ENCODE results near the gene MEG3.

The MEG3 gene

GRCh38 chr14:100838493-100839314 is 12.8 kb downstream of the MEG3 start:
- H3K4me3 ChIP-seq (ENCODE audit: low read length): no peak overlapping the region
- TF ChIP-seq, protein P1, sequence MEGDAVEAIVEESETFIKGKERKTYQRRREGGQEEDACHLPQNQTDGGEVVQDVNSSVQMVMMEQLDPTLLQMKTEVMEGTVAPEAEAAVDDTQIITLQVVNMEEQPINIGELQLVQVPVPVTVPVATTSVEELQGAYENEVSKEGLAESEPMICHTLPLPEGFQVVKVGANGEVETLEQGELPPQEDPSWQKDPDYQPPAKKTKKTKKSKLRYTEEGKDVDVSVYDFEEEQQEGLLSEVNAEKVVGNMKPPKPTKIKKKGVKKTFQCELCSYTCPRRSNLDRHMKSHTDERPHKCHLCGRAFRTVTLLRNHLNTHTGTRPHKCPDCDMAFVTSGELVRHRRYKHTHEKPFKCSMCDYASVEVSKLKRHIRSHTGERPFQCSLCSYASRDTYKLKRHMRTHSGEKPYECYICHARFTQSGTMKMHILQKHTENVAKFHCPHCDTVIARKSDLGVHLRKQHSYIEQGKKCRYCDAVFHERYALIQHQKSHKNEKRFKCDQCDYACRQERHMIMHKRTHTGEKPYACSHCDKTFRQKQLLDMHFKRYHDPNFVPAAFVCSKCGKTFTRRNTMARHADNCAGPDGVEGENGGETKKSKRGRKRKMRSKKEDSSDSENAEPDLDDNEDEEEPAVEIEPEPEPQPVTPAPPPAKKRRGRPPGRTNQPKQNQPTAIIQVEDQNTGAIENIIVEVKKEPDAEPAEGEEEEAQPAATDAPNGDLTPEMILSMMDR (conservative IDR thresholded peaks at IDR 0.05; ENCODE audit: low read length): no peak
- DNase-seq (ENCODE audit: low read depth): no peak

- H3K4me3 ChIP-seq (ENCODE audit: low read length): no peak overlapping the region
- TF ChIP-seq, protein P1 (conservative IDR thresholded peaks at IDR 0.05; ENCODE audit: low read length): no peak
- no peak for DNase-seq (ENCODE audit: low read depth)
Observed at GRCh38 chr14:100839315-100839585, 13.3 kb downstream of the MEG3 start.

DNA sequence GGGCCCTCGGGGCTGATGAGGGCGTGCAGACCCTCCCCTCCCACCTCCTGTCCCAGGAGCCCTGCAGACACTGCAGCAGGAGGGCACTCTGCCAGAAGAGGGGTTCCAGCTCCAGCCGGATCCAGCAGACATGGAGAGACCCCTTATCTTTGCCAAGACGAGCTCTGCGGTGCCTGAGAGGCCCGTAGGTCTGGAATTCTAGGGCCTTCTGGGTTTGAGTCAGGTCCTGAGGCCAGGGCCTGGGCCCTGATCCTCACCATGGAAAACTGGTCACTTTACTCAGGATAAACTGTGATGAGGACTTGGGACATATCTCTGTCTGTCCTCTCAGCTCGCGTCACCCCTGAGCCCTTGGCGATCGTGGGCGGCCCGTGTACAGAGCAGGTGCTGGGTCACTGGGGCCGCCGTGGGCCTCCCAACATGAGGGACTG is 13.8 kb downstream of the MEG3 start:
- DNase-seq (ENCODE audit: low read depth): no peak
- TF ChIP-seq, protein P1 (conservative IDR thresholded peaks at IDR 0.05; ENCODE audit: low read length): no peak
- no peak overlapping the region for H3K4me3 ChIP-seq (ENCODE audit: low read length)

DNA sequence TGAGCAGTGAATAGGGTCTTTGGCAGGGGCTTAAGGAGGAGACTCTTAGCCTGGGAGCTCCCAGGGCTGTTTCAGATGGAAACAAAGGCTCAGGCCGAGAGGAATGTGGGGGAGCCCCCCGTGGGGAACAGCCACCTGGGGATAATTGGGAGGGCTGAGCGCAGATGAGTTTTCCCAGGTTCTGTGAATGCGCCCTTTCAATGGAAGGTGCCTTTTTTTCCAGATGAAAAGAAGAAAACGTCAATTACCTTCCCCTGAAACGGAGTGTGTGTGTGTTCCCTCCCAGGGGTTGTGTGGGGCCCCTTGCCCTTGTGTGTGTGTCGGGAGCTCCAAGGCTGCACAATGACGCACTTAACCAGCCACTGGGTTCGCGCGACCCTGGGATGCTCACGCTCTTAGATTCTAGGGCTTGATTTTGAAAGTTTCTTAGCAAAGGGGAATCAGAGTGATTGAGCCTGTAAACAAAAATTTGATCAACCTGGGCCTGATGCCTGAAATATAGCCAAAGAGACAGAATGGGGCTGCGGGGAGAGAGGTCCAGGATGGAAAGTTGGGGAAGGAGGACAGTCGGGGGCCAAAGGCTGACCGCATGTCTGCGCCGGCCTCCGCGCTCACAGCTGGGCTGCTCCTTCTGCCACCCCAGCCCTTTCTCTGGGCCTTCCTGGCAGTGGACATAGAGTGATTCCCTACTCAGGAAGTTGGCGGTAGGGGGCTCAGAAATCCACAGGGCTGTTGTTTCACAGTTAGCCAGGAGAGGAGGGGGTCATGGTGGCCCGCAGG is 14.6 kb downstream of the MEG3 start:
- TF ChIP-seq, protein P1 (conservative IDR thresholded peaks at IDR 0.05; ENCODE audit: low read length): no peak
- no peak overlapping the region for H3K4me3 ChIP-seq (ENCODE audit: low read length)
- no peak for DNase-seq (ENCODE audit: low read depth)

- TF ChIP-seq, protein P1 (conservative IDR thresholded peaks at IDR 0.05; ENCODE audit: low read length): no peak
- no peak overlapping the region for H3K4me3 ChIP-seq (ENCODE audit: low read length)
- no peak for DNase-seq (ENCODE audit: low read depth)
Observed at GRCh38 chr14:100841066-100841760, 15.3 kb downstream of the MEG3 start.

GRCh38 chr14:100841761-100842403 is 16.0 kb downstream of the MEG3 start:
- TF ChIP-seq, protein P1 (conservative IDR thresholded peaks at IDR 0.05; ENCODE audit: low read length): no peak
- no peak overlapping the region for H3K4me3 ChIP-seq (ENCODE audit: low read length)
- DNase-seq (ENCODE audit: low read depth): no peak
